ENCODE data around the gene SOX2. TPM values are rescaled to one million over a fixed set of nuclear protein-coding genes. Genes with fewer than 3 reads are reported as not detected.
A peak's percentile ranks its signal among the peaks of the same experiment; 100 is the strongest.

Gene SOX2
- total RNA-seq, 1 experiment from 2014 or later: 307 TPM

GRCh38 chr3:181719991-181720680 lies 8.4 kb downstream of the SOX2 start:
- no peak overlapping the region for H4K8ac ChIP-seq (replicated peaks; ENCODE audit: insufficient read length, low read depth, low read length)
- H3K79me1 ChIP-seq (ENCODE audit: insufficient read depth, low read depth, low read length, poor library complexity, severe bottlenecking): no peaks in the 10 kb centered on the region
- no peak overlapping the region for H3K9ac ChIP-seq (ENCODE audit: extremely low read depth, insufficient read length, low read length)
- Mint-ChIP-seq H3K4me3 (peak overlapping the region in 1 of 2 experiments; percentile 51; a peak in 1 of 5 replicates), H3K27me3 (ENCODE audit: low read depth) (no peaks in the 10 kb centered on the region), H3K4me1 (peaks cover 84 to 85% of the 10 kb centered on the region in 2 experiments), H3K27ac (peak overlapping the region in 2 of 3 experiments; percentile 89 to 94; a peak in 4 of 7 replicates), H3K36me3 (ENCODE audit: insufficient read depth in 1 of 3, low read depth in 3 of 3) (peaks cover 7 to 68% (median 64%) of the 10 kb centered on the region in 3 experiments; a peak in 6 of 7 replicates), H3K9me3 (peaks cover 0 to 3% of the 10 kb centered on the region in 2 experiments; a peak in 1 of 5 replicates)
- H4K91ac ChIP-seq (ENCODE audit: insufficient read length, low read depth, low read length): peak overlapping the region; percentile 74
- H3K56ac ChIP-seq (ENCODE audit: insufficient read length, low read depth, low read length): no peak overlapping the region
- H3K79me2 ChIP-seq (ENCODE audit: insufficient read depth, low read length): peaks cover 13% of the 10 kb centered on the region; the same call in 1 of the 2 replicates
- no peak overlapping the region for H3K23ac ChIP-seq (ENCODE audit: insufficient read length, low read depth, low read length)
- no peak overlapping the region for H2BK12ac ChIP-seq (ENCODE audit: insufficient read length, low read depth, low read length)
- peaks cover 10% of the 10 kb centered on the region for H3K23me2 ChIP-seq (ENCODE audit: insufficient read length, low read depth, low read length, poor library complexity, severe bottlenecking)
- WGBS (ENCODE audit: extremely low coverage, insufficient read length, low lambda C conversion rate): no CpG with 5 or more reads among the region's 23 CpGs
- peaks cover 20% of the 10 kb centered on the region for H3K4me1 ChIP-seq (ENCODE audit: insufficient read depth, low read length)
- H3K18ac ChIP-seq (ENCODE audit: insufficient read length, low read depth, low read length): no peak overlapping the region
- H3T11ph ChIP-seq (ENCODE audit: low read length): no peak overlapping the region
- H3K4ac ChIP-seq (ENCODE audit: low read depth, low read length): no peak overlapping the region
- H3K9me3 ChIP-seq (ENCODE audit: control insufficient read depth, low read depth, low read length): no peaks in the 10 kb centered on the region
- H4K20me1 ChIP-seq (ENCODE audit: control insufficient read depth, insufficient read depth, insufficient read length): no peaks in the 10 kb centered on the region
- no peak overlapping the region for H3K4me2 ChIP-seq (ENCODE audit: insufficient read depth, insufficient read length, low read length)
- H2BK20ac ChIP-seq (ENCODE audit: low read depth, low read length, poor library complexity, severe bottlenecking): no peak overlapping the region
- DNase-seq: no peak
- H3K27me3 ChIP-seq (ENCODE audit: insufficient read depth, low read length): peaks cover 9% of the 10 kb centered on the region; the same call in 1 of the 2 replicates
- TF ChIP-seq, protein P1, sequence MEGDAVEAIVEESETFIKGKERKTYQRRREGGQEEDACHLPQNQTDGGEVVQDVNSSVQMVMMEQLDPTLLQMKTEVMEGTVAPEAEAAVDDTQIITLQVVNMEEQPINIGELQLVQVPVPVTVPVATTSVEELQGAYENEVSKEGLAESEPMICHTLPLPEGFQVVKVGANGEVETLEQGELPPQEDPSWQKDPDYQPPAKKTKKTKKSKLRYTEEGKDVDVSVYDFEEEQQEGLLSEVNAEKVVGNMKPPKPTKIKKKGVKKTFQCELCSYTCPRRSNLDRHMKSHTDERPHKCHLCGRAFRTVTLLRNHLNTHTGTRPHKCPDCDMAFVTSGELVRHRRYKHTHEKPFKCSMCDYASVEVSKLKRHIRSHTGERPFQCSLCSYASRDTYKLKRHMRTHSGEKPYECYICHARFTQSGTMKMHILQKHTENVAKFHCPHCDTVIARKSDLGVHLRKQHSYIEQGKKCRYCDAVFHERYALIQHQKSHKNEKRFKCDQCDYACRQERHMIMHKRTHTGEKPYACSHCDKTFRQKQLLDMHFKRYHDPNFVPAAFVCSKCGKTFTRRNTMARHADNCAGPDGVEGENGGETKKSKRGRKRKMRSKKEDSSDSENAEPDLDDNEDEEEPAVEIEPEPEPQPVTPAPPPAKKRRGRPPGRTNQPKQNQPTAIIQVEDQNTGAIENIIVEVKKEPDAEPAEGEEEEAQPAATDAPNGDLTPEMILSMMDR (conservative IDR thresholded peaks at IDR 0.05): no peak
- H2BK5ac ChIP-seq (ENCODE audit: insufficient read length, low read length): no peak overlapping the region
- no peak overlapping the region for H3K27ac ChIP-seq (ENCODE audit: insufficient read length, low read depth, low read length)
- no peak overlapping the region for H4K5ac ChIP-seq (ENCODE audit: insufficient read length, low read depth, low read length)
- H3K14ac ChIP-seq (ENCODE audit: insufficient read depth, low read length): no peak overlapping the region
- no peak overlapping the region for H2AFZ ChIP-seq (ENCODE audit: low read length)
- no peak overlapping the region for H2BK15ac ChIP-seq (ENCODE audit: low read depth, low read length)
- no peak overlapping the region for H2AK5ac ChIP-seq (ENCODE audit: insufficient read length, low read length)
- no peak overlapping the region for H2BK120ac ChIP-seq (ENCODE audit: low read depth, low read length, poor library complexity, severe bottlenecking)

Data from H9 (cell line).